Stimulated activated CD8-positive, alpha-beta memory T cell treated with anti-CD3 and anti-CD28 coated beads, Interleukin-7, amount 100 ng/mL, for 48 hours (primary cell): ENCODE data around the gene RBM47.
"Not testable (repeated sequence)": the region's sequence is repeated elsewhere in the genome, so short reads cannot be mapped to it uniquely, and the experiment has no call there.

Experiments used
- DNase-seq, 2 donors: peaks; one replicate each; pipeline ENCODE4 v3.0.0-alpha.2; 2020; ENCODE audit warnings: low read depth in 1 of 2; ENCODE audit errors: extremely low read depth in 1 of 2

RBM47 gene

DNA sequence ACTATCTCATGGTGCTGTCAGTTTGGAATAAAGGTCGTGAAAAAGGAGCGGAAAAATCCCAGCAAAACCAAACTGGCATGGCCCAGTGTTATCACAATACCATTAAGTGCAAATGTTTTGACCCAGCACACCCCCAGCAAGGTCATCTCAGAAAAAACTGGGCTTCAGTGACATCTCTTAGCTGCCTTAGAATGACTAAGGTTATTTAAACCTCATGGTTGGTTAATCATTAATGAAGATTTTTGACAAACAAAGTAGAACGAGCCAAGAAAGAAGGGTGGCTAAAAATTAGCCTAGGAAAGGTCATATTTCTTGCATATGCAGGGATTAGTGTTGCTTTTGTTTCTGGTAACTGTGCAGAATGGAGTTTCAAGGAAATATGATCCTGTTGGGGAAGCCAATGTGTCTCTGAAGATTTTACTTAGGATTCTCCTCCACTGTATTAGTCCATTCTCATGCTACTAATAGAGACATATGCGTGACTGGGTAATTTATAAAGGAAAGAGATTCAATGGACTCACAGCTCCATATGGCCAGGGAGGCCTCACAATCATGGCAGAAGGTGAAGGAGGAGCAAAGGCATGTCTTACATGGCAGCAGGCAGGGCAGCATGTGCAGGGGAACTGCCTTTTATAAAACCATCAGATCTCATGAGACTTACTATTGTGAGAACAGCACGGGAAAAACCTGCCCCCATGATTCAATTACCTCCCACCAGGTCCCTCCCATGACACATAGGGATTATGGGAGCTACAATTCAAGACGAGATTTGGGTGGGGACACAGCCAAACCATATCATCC, 211.0 kb downstream of the RBM47 start:
- no peak for DNase-seq

DNA sequence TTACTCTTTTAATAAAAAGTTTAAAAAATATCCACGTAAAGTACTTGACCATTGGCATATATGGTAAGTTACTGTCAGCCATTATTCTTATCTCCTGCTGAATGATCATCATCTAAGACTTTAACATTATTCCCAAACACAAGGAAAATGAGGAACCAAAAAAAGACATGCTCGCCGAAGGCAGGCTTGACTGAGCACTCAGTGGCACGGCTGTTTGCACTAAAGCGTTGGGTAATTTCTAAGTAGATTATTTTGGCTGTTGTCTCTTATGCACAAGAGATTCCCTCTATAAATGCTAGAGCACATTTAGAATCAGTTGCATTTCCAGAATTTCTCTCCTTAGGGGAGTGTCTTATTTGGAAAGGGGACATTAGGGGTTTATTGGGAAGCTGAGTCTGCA, 211.7 kb downstream of the RBM47 start:
- DNase-seq: no peak

DNA sequence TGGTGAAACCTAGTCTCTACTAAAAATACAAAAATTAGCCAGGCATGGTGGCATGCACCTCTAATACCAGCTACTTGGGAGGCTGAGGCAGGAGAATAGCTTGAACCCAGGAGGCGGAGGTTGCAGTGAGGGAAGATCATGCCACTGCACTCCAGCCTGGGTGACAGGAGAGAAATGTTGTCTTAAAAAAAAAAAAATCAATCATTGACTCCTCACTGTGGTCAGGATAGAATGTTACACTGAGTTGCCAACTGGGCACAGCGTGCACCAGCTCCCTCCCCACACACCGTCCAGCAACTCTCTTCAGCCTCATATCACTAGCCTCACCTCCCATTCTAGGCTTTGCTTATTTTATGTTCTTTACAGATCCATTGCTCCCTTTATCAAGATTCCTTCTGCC, 215.0 kb downstream of the RBM47 start:
- no peak for DNase-seq

DNA sequence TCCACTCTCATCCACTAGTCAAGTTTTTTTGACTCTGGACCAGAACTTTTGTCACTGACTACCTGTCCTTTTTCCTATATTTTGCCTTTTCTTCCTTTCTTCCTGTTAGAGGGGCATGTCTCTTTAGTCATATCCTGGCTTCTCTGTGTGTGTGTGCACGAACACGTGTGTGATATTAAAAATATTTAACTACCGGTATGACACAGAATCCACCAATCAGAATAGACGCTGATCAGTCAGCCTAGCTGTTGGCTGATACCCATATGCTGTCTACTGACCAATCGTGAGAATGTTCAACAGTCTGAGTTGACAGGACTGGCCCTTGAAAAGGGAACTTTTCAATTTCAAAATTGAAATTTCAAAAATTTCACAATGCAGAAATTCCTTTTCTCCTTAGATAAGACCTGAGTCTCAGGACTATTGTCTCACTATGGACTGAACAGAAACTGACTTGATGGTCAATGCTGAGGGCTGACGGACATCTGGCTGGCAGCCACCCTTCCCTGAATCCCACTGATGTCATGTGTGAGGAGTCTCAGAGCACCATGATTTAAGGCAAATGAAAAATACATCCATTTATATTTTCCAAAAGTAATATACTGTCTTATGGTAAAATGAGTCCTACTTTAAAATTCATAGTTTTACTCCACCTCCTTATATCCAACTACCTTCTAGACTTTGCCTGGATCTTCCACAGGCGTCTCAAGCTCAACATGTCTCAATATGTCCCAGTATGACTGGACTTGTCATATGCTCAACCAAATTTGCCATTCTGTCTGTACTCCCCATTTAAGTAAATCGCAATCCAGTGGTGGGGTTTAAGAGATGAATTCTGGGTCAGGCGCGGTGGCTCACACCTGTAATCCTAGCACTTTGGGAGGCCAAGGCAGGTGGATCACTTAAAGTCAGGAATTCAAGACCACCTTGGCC, 216.5 kb downstream of the RBM47 start:
- DNase-seq: no peak

DNA sequence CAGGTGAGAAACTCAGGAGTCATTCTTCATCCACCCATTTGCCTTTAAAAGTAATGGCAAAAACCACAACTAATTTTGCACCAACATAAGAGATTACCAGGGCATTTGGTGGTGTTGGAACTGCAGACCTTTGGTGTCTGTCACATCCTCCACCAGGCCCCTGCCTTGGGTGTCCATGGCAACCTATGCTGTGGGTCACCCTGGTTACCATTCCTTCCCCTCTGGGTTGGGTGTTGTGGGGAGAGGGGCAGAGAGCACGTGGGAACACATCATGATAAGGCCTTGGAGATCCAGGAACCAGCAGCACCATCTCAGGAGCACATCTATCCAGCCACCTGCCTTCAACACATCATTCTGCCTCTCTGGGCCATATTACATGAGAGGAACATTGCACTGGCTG, 217.3 kb downstream of the RBM47 start:
- DNase-seq: no peak

DNA sequence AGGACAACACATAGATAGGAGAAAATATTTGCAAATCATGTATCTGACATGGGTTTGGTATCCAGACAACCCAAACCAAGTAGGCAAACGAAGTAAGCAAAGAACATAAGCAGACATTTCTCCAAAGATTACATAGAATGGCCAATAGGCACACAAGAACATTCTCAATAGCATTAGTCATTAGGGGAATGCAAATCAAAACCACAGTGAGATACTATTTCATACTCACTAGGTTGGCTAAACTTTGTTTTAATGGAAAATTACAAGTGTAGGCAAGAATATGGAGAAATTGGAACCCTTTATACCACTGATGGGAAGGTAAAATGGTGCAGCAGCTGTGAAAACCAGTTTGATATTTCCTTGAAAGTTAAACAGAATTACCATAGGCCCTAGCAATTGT, 219.8 kb downstream of the RBM47 start:
- DNase-seq: no peak

DNA sequence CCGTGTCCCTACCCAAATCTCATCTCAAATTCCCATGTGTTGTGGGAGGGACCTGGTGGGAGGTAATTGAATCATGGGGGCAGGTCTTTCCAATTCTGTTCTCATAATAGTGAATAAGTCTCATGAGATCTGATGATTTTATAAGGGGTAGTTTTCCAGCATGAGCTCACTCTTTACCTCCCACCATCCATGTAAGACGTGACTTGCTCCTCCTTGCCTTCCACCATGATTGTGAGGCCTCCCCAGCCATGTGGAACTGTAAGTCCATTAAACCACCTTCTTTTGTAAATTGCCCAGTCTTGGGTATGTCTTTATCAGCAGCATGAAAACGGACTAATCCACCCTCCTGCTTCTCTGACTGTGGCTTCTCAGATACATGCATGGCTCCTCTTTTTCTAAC, 222.2 kb downstream of the RBM47 start:
- DNase-seq: not testable (repeated sequence)

DNA sequence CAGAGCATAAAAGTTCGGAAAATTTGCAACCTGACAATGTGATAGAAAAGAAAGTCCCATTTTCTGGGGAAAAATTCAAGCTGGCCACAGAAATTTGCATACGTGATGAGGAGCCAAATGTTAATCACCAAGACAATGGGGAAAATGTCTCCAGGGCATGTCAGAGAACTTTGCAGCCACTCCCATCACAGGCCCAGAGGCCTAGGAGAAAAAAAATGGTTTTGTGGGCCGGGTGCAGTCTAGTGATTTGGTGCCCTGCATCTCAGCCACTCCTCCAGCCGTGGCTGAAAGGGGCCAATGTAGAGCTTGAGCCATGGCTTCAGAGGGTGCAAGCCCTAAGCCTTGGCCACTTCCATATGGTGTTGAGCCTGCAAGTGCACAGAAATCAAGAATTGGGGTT, 223.3 kb downstream of the RBM47 start:
- DNase-seq: no peak

DNA sequence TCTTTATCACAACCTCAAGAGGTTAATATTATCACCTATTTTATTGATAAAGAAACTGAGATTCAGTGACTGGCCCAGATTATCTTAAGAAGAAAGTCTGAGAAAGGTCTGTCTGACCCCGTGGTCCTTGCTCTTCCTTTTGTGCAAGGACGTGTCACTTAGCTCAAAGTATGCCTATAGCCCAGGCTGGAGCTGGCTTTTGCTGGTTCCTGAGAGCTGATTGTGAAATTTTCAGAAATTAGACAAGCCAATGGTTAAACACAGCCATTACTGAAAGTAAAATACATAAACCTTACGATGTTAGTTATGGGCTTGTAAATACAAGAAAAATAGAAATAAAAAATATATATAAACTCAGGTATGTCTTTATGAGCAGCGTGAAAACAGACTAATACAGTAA, 224.5 kb downstream of the RBM47 start:
- DNase-seq: no peak

DNA sequence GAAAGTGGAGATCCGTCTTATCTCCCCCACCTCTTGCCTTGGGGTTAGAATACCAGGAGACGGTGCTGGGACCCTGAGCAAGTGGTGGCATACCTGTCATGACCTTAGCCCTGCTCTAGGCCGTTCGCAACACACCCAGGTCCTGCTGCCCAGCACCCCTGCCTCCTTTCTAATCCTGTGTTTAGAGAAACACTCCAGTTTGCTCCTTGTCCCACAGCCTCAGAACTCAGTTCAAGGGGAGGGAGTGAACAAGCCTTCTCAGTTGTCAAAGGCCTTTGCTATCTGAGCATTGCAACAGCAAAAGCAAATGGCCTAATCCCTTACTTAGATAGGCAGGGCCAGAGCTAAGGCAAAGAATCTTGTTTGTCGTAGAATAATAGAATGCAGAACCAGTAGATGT, 226.6 kb downstream of the RBM47 start:
- DNase-seq: no peak

DNA sequence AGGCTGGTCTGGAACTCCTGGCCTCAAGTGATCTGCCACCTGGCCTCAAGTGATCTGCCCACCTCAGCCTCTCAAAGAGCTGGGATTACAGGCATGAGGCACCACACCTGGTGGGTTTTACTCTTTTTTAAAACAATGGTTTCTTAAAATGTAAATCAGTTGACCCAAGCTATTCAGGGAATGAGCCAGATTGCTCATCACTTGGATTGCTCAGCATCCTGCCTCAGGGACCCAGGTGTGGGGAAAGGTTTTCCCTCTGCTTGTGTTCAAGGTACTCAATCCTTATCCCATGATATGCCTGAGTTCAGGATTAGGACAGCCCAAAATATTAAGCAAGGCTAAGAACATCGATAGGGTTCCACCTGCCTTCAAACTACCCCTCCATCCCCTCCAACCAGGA, 227.1 kb downstream of the RBM47 start:
- no peak for DNase-seq

DNA sequence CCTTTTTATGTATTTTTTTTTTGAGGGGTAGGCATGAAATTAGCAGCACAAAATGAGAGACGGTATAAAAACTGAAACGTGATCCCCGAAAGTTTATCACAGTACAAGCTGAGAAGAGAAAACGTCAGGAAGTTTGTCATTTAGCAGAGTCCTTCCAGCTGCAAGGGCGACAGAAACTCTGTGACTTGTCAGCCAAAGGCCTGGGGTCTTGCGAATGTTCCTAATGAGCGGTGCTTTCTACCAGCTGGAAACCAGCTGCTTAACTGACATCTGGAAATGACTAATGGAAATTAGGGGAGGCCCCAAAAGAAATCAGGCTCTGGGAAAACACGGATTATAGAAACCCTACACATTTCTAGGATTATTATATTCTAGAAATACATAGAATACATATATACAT, 228.0 kb downstream of the RBM47 start:
- no peak for DNase-seq

DNA sequence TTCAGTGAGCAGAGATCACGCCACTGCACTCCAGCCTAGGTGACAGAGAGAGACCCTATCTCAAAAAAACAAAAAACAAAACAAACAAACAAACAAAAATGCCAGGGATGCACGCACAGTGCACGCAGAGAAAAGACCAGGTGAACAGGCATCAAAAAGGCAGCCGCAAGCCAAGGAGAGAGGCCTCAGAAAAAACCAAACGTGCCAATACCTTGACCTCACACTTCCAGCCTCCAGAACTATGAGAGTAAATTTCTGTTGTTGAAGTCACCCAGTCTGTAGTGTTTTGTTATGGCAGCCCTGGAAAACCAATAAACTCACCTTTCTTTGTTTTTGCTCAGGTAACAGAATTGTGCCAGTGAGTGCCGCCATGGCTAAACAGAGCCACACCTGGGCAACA, 228.6 kb downstream of the RBM47 start:
- no peak for DNase-seq

DNA sequence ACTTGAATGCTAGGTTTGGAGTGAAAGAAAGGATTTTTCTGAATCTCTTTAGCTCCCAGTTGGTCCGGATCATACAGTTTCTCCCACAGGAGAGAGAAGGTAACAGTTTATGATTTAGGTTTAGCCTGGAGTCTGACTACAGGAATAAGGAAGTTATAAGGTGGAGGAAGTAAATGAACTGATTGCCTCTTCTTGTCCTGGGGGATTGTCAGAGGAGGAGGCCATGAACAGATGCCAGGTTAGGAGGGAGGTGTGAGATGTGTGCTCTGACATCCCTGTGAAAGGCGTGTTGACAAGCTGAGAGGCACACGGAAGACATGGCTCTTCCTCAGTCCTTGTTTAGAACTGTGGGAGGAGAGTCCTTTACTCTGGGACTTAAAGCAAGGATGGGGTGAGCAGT, 230.1 kb downstream of the RBM47 start:
- DNase-seq: no peak

DNA sequence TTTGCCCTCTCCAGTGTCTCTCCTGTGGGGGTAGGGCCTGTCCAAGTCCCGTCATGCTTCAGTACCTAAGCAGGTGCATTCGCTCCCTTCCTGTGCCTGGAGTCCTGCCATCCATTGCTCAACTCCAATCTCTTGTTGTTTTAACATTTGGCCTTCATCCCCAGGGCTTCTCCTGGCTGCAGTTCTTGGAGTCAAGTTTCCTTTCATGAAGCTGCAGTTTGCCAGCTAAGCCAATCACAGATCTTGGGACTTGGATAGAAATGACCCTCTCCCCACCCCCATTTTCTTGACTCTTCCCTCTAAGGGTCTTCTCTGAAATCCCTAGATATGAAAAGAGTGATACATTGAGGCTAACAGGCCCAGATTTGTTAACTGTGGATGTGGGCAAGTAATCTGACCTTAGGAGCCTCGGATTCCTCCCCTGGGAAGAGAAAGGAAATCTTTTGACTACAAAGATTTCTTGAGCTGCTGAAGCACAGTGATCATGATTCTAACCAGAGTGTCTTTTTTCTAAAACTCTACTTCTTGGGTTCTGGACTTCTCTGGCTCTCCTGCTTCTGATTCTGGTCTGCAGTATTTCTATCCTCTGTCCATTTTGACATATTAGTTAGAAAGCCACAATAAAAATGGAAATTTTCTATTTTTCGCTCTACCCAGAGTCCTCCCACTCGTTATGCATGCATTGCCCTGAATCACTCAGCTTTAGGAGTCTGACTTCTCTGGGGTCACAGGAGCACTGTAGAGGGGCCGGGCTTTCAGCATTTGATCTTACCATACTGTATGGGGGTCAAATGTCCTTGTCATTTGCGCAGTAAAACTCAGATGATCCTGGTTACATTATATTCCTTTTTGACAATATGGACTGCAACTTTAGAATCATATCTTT, 233.5 kb downstream of the RBM47 start:
- DNase-seq: no peak

DNA sequence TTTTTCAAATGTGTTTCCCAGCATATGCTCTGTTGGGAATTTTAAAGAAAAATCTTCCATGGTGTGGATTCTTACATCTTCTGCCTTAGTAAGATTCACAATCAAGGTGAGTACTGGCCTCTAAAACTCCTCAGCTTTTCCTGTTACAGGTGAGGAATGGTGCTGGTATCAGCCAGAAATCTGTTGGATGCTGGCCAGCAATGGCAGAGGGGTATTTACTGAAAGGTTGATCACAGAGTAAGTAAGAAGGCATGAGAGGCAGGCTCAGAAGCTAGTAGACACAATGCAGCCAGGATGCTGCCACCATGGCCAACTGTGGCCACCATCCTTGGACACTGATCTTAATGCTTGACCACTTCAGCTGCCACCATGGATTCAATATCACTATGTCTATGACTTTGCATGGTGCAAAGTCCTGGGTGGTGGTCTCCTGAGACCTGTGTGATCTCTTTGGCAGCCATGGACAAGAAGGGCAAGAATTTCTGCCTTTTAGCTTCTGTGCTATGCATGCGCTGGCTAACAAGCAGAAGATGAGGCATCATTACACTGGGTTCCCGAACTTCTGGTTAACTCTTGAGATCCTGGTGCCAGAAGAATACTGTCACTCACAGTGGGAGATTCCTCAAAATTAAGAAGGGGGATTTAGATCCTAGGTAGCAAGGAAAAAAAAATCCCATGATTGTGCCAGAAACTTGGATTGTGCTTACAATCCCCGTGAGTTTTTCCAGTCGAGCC, 234.3 kb downstream of the RBM47 start:
- no peak for DNase-seq

DNA sequence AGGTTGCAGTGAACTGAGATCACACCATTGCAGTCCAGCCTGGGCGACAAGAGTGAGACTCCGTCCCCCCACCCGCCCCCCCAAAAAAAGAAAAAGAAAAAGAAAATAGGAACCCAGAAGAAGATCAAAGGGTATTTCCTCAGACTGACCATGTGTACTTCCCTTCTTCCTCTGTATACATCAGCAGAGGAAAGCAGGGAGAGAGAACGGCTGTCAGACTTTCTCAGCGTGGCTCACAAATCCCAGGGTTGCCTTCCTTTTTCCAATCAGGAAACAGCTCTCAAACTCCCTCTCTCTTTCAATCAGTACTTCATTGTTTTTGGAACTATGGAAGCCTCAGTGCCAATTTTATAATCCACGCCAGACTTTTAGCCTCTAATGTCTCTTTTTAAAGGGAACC, 235.4 kb downstream of the RBM47 start:
- DNase-seq: no peak

DNA sequence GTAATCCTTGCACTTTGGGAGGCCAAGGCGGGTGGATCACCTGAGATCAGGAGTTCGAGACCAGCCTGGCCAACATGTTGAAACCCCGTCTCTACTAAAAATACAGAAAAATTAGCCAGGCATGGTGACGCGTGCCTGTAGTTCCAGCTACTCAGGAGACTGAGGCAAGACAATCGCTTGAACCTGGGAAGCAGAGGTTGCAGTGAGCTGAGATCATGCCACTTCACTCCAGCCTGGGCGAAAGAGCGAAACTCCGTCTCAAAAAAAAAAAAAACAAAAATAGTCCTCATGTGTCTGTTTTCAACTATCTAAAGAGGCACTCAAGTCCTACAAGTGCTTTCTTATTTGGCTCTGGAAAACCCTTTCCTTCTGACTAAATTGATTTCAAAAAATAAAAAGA, 237.4 kb downstream of the RBM47 start:
- not testable (repeated sequence) for DNase-seq

DNA sequence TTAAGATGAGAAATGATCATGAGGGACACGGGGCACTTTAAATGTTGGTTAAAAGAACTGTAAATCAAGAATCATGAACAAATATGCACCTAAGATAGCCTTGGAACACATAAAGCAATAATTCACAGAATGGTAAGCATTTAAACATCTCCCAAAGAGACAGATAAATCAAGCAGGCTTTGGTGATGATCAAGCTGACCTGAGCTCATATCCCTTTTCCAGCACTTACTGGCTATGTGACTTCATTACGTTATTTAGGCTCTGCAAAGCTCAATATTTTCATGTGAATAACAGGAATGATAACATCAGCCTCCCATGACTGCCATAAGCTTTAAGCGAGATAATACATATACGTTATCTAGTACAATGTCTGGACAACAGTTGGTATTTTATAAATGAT, 239.7 kb downstream of the RBM47 start:
- no peak for DNase-seq

DNA sequence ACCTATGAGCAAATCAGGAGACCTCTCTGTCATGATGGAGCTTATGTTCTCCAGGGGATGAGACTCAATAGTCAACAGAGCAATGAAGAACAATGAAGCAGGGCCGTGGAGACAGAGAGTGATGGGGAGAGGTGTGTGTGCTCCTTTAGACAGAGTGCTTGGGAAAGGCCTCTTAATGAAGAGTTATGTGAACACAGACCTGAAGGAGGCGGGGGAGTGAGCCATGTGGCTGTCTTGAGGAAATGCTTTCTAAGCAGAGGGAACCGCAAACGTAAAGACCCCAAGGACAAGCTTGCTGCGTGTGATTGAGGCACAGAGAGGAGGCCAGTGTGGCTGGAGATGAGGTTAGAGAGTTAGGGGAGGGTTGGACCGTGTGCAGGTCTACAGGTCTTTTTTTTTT, 241.4 kb downstream of the RBM47 start:
- no peak for DNase-seq
